ENCODE results near the gene MCC.
"Not testable (repeated sequence)": the region's sequence is repeated elsewhere in the genome, so short reads cannot be mapped to it uniquely, and the experiment has no call there.

Gene MCC

GRCh38 chr5:113085084-113085414 lies 403.2 kb downstream of the MCC start:
- Histone ChIP-seq H3K27ac (no peak overlapping the region), H3K4me3 (no peak overlapping the region)

- H3K4me3 ChIP-seq: no peak overlapping the region
- H3K27ac ChIP-seq: no peak overlapping the region
Observed at GRCh38 chr5:113084402-113085083, 403.7 kb downstream of the MCC start.

- no peak overlapping the region for H3K4me3 ChIP-seq
- H3K27ac ChIP-seq: no peak overlapping the region
Observed at GRCh38 chr5:113083481-113083880, 404.8 kb downstream of the MCC start.

- Histone ChIP-seq H3K4me3 (no peak overlapping the region), H3K27ac (no peak overlapping the region)
Observed at GRCh38 chr5:113082547-113082905, 405.7 kb downstream of the MCC start.

GRCh38 chr5:113081881-113082546 lies 406.2 kb downstream of the MCC start:
- no peak overlapping the region for H3K4me3 ChIP-seq
- peak overlapping the region in 1 of 21 experiments; percentile 9 for H3K27ac ChIP-seq

GRCh38 chr5:113081091-113081839 lies 407.0 kb downstream of the MCC start:
- Histone ChIP-seq H3K27ac (peak overlapping the region in 1 of 21 experiments; percentile 9), H3K4me3 (no peak overlapping the region)

- not testable (repeated sequence) for H3K27ac ChIP-seq, H3K4me3 ChIP-seq
Observed at GRCh38 chr5:113076649-113077048, 411.6 kb downstream of the MCC start.

- no peak overlapping the region for H3K27ac ChIP-seq
- no peak overlapping the region for H3K4me3 ChIP-seq
Observed at GRCh38 chr5:113075019-113075418, 413.2 kb downstream of the MCC start.

GRCh38 chr5:113073629-113074034 lies 414.6 kb downstream of the MCC start:
- not testable (repeated sequence) for H3K4me3 ChIP-seq

GRCh38 chr5:113071401-113071800 lies 416.9 kb downstream of the MCC start:
- Histone ChIP-seq H3K4me3 (no peak overlapping the region), H3K27ac (no peak overlapping the region)

More at GRCh38 chr5:113073629-113074034, 414.6 kb downstream of the MCC start:
- not testable (repeated sequence) for H3K27ac ChIP-seq

- Histone ChIP-seq H3K4me3 (no peak overlapping the region), H3K27ac (no peak overlapping the region)
Observed at GRCh38 chr5:113070901-113071300, 417.4 kb downstream of the MCC start.

GRCh38 chr5:113068559-113068958 lies 419.7 kb downstream of the MCC start:
- no peak overlapping the region for H3K27ac ChIP-seq

GRCh38 chr5:113067635-113068344 lies 420.5 kb downstream of the MCC start:
- H3K4me3 ChIP-seq: no peak overlapping the region
- H3K27ac ChIP-seq: no peak overlapping the region

More at GRCh38 chr5:113068559-113068958, 419.7 kb downstream of the MCC start:
- H3K4me3 ChIP-seq: no peak overlapping the region

- H3K27ac ChIP-seq: peak overlapping the region in 1 of 21 experiments; percentile 29
- no peak overlapping the region for H3K4me3 ChIP-seq
Observed at GRCh38 chr5:113065626-113066025, 422.6 kb downstream of the MCC start.

- Histone ChIP-seq H3K4me3 (no peak overlapping the region), H3K27ac (no peak overlapping the region)
Observed at GRCh38 chr5:113064806-113065205, 423.4 kb downstream of the MCC start.

GRCh38 chr5:113063927-113064326 lies 424.3 kb downstream of the MCC start:
- Histone ChIP-seq H3K4me3 (no peak overlapping the region), H3K27ac (no peak overlapping the region)

- peak overlapping the region in 1 of 21 experiments; percentile 62 for H3K27ac ChIP-seq
- H3K4me3 ChIP-seq: no peak overlapping the region
Observed at GRCh38 chr5:113062869-113063508, 425.3 kb downstream of the MCC start.

GRCh38 chr5:113061846-113062780 lies 426.1 kb downstream of the MCC start:
- peak overlapping the region in 2 of 21 experiments; percentile 14 to 62 for H3K27ac ChIP-seq
- H3K4me3 ChIP-seq: no peak overlapping the region
